ENCODE measurements around the gene SLC24A3. TPM values are rescaled to one million over a fixed set of nuclear protein-coding genes. Genes with fewer than 3 reads are reported as not detected.

The SLC24A3 gene
- total RNA-seq, 2 experiments from 2014 or later, result not detected

DNA sequence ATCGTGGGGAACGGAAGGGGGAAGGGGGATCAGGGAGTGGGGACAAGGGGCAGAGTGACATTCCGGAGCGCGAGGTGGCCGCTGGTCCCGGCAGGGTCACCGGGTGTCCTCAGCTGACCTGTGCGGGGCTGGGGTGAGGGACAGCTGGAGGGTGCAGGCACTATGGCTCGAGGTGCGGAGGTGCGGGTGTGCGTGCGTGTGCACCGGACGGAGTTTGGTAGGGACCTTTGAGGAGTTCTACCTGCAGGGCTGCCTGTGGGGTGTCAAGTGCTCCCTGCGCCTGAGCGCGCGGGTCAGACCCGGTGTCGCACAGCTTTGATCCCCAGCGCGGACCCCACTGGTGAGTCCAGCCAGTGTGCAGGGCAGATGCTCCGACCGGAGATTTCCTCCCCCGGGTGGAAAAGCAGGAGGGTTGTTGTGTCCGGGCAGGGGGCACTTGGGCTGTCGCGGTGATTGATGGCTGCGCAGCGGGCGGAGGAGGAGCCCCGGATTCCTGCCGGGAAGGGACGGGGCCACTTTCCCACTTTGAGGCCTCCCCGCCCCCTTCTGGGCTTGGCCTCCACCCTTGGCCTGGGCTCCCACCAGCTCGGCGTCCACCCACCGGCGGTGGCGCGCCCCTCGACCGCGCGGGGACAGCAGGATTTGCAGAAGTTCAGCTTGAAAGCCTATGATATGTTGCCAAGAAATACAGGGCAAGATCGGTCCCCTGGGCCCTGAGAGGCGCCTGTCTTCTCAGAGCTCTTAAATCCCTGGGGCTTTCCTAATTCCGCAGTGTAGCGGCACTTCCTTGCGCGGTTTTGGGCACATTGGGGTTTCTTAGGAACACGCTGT is 546.3 kb downstream of the SLC24A3 start:
- POLR2A ChIA-PET, result no interaction called here
- Histone ChIP-seq H3K36me3 (ENCODE audit: insufficient read depth, low read length) (no peaks in the 10 kb centered on the region), H3K27ac (ENCODE audit: low read depth, low read length, poor library complexity, severe bottlenecking) (no peak overlapping the region), H3K4me1 (ENCODE audit: insufficient read depth, low read length, poor library complexity, severe bottlenecking) (no peaks in the 10 kb centered on the region), H3K9me3 (ENCODE audit: low read length) (no peaks in the 10 kb centered on the region), H3K9me2 (ENCODE audit: insufficient read depth, low read length) (no peaks in the 10 kb centered on the region), H2AFZ (ENCODE audit: low read length) (no peak overlapping the region), H3K4me3 (ENCODE audit: low read depth, low read length, poor library complexity, severe bottlenecking) (no peak overlapping the region), H3K79me2 (ENCODE audit: insufficient read depth, low read depth, low read length) (no peaks in the 10 kb centered on the region), H4K20me1 (ENCODE audit: insufficient read depth, low read length) (no peaks in the 10 kb centered on the region), H3K4me2 (ENCODE audit: low read length) (no peak overlapping the region)
- intact Hi-C loops (cut with micrococcal nuclease; ENCODE audit: unreplicated experiment), result no loop called here
- CTCF ChIA-PET (ENCODE audit: unreplicated experiment), result no interaction called here
- BruUV-seq (replicated peaks), result no TSS peak
- DNase-seq (ENCODE audit: low spot score), result no peak
- TF ChIP-seq EZH2phosphoT487 (IDR thresholded peaks at IDR 0.05; ENCODE audit: borderline replicate concordance, low read depth, low read length) (no peak), CTCF (conservative IDR thresholded peaks at IDR 0.05; ENCODE audit: low read length) (no peak)

- Histone ChIP-seq H3K79me2 (ENCODE audit: insufficient read depth, low read depth, low read length) (no peaks in the 10 kb centered on the region), H3K27ac (ENCODE audit: low read depth, low read length, poor library complexity, severe bottlenecking) (no peak overlapping the region), H3K4me2 (ENCODE audit: low read length) (no peak overlapping the region), H3K9me2 (ENCODE audit: insufficient read depth, low read length) (no peaks in the 10 kb centered on the region), H3K9me3 (ENCODE audit: low read length) (no peaks in the 10 kb centered on the region), H3K36me3 (ENCODE audit: insufficient read depth, low read length) (no peaks in the 10 kb centered on the region), H3K4me1 (ENCODE audit: insufficient read depth, low read length, poor library complexity, severe bottlenecking) (no peaks in the 10 kb centered on the region), H2AFZ (ENCODE audit: low read length) (no peak overlapping the region), H3K4me3 (ENCODE audit: low read depth, low read length, poor library complexity, severe bottlenecking) (no peak overlapping the region), H4K20me1 (ENCODE audit: insufficient read depth, low read length) (no peaks in the 10 kb centered on the region)
- CTCF ChIA-PET (ENCODE audit: unreplicated experiment), result no interaction called here
- POLR2A ChIA-PET, result no interaction called here
- intact Hi-C loops (cut with micrococcal nuclease; ENCODE audit: unreplicated experiment), result no loop called here
- TF ChIP-seq CTCF (conservative IDR thresholded peaks at IDR 0.05; ENCODE audit: low read length) (no peak), EZH2phosphoT487 (IDR thresholded peaks at IDR 0.05; ENCODE audit: borderline replicate concordance, low read depth, low read length) (no peak)
- no peak for DNase-seq (ENCODE audit: low spot score)
- no TSS peak for BruUV-seq (replicated peaks)
Observed at GRCh38 chr20:19760371-19760721, 547.9 kb downstream of the SLC24A3 start.

- Histone ChIP-seq H3K4me2 (ENCODE audit: low read length) (no peak overlapping the region), H4K20me1 (ENCODE audit: insufficient read depth, low read length) (no peaks in the 10 kb centered on the region), H3K27ac (ENCODE audit: low read depth, low read length, poor library complexity, severe bottlenecking) (no peak overlapping the region), H3K36me3 (ENCODE audit: insufficient read depth, low read length) (no peaks in the 10 kb centered on the region), H3K4me1 (ENCODE audit: insufficient read depth, low read length, poor library complexity, severe bottlenecking) (no peaks in the 10 kb centered on the region), H3K79me2 (ENCODE audit: insufficient read depth, low read depth, low read length) (no peaks in the 10 kb centered on the region), H2AFZ (ENCODE audit: low read length) (no peak overlapping the region), H3K9me2 (ENCODE audit: insufficient read depth, low read length) (no peaks in the 10 kb centered on the region), H3K4me3 (ENCODE audit: low read depth, low read length, poor library complexity, severe bottlenecking) (no peak overlapping the region), H3K9me3 (ENCODE audit: low read length) (no peaks in the 10 kb centered on the region)
- no peak for TF ChIP-seq EZH2phosphoT487 (IDR thresholded peaks at IDR 0.05; ENCODE audit: borderline replicate concordance, low read depth, low read length)
- intact Hi-C loops (cut with micrococcal nuclease; ENCODE audit: unreplicated experiment), result no loop called here
- DNase-seq (ENCODE audit: low spot score), result no peak
- ChIA-PET CTCF (ENCODE audit: unreplicated experiment) (no interaction called here), POLR2A (no interaction called here)
- BruUV-seq (replicated peaks), result no TSS peak
Observed at GRCh38 chr20:19761326-19761725, 548.9 kb downstream of the SLC24A3 start.

All from OCI-LY7 (cell line).